Lower leg skin (tissue), 3 donors: ENCODE data around the gene CDH23.

Experiments used
- CTCF ChIP-seq, 3 donors: fragments of 450-650 bp; IDR thresholded peaks; one replicate each; pipeline ENCODE4 v1.5.1; 2016; ENCODE audit warnings: antibody characterized with exemption in 3 of 3, mild to moderate bottlenecking in 3 of 3, moderate library complexity in 2 of 3
- POLR2A ChIP-seq, 2 donors: fragments of 450-650 bp; IDR thresholded peaks; one replicate each; pipeline ENCODE4 v1.6.1; 2016 to 2017; ENCODE audit warnings: antibody characterized with exemption in 2 of 2, mild to moderate bottlenecking in 1 of 2, moderate library complexity in 1 of 2

- TF ChIP-seq CTCF (IDR thresholded peaks at IDR 0.05) (no peak), POLR2A (IDR thresholded peaks at IDR 0.05) (no peak)
Measured at GRCh38 chr10:71378336-71379117, 18.2 kb upstream of the CDH23 start.
